C4-2B (cell line): ENCODE results near the gene RRP12.

ENCODE experiments used
- CTCF ChIP-seq: fragments of 450-650 bp; conservative IDR thresholded peaks from 2 replicates; pipeline ENCODE4 v1.5.1; 2017; ENCODE audit warnings: mild to moderate bottlenecking
- ZFX ChIP-seq: fragments of 450-650 bp; IDR thresholded peaks from 2 replicates; pipeline ENCODE4 v1.6.1; 2017

GRCh38 chr10:97363071-97363470 is 38.1 kb downstream of the RRP12 start:
- TF ChIP-seq CTCF (no peak), ZFX (no peak)
